Hematopoietic multipotent progenitor cell treated with erythropoietin and hydrocortisone succinate and interleukin-3 and kit ligand, for 8 days (in vitro differentiated cells): ENCODE measurements around the gene ELF1.
"Not testable (repeated sequence)": the region's sequence is repeated elsewhere in the genome, so short reads cannot be mapped to it uniquely, and the experiment has no call there.

Source experiments
- DNase-seq: peaks from one replicate; pipeline ENCODE4 v3.0.0-alpha.2; 2015

ELF1 gene

GRCh38 chr13:41019011-41019487 lies at the start of gene ELF1:
ELF1 (minus strand) TSS chr13:41019316; CDS start chr13:40982054, 37,262 bp downstream.
- DNase-seq = peak; percentile 92

GRCh38 chr13:41065078-41065477 lies 46.0 kb upstream of the ELF1 start:
- DNase-seq = peak; percentile 78

- DNase-seq = no peak
Observed at GRCh38 chr13:41064493-41064892, 45.4 kb upstream of the ELF1 start.

- no peak for DNase-seq
Observed at GRCh38 chr13:41061914-41062837, 43.1 kb upstream of the ELF1 start.

- DNase-seq = peak; percentile 95
Observed at GRCh38 chr13:41061075-41061913, 42.2 kb upstream of the ELF1 start, which contains the start of gene WBP4. WBP4 (plus strand) TSS chr13:41061509; CDS start chr13:41061674, 165 bp downstream.

GRCh38 chr13:41060724-41061074 lies 41.6 kb upstream of the ELF1 start:
- peak; percentile 87 for DNase-seq

GRCh38 chr13:41060082-41060723 lies 41.1 kb upstream of the ELF1 start:
- DNase-seq = peak; percentile 89

GRCh38 chr13:41059456-41060081 lies 40.5 kb upstream of the ELF1 start:
- DNase-seq = peak; percentile 52

GRCh38 chr13:41058295-41059070 lies 39.4 kb upstream of the ELF1 start:
- no peak for DNase-seq

- DNase-seq = no peak
Observed at GRCh38 chr13:41056826-41057711, 38.0 kb upstream of the ELF1 start.

- DNase-seq = no peak
Observed at GRCh38 chr13:41056194-41056593, 37.1 kb upstream of the ELF1 start.

GRCh38 chr13:41054919-41055619 lies 36.0 kb upstream of the ELF1 start:
- DNase-seq = peak; percentile 55

GRCh38 chr13:41054212-41054877 lies 35.2 kb upstream of the ELF1 start:
- peak; percentile 80 for DNase-seq

GRCh38 chr13:41053384-41053826 lies 34.3 kb upstream of the ELF1 start:
- peak; percentile 17 for DNase-seq

- DNase-seq = no peak
Observed at GRCh38 chr13:41052441-41052840, 33.3 kb upstream of the ELF1 start.

- no peak for DNase-seq
Observed at GRCh38 chr13:41049480-41050440, 30.6 kb upstream of the ELF1 start.

GRCh38 chr13:41048640-41049039 lies 29.5 kb upstream of the ELF1 start:
- DNase-seq = no peak

- DNase-seq = not testable (repeated sequence)
Observed at GRCh38 chr13:41042419-41042818, 23.3 kb upstream of the ELF1 start.
